ENCODE data around the gene TTC34.
"Not testable (repeated sequence)": the region's sequence is repeated elsewhere in the genome, so short reads cannot be mapped to it uniquely, and the experiment has no call there.

DNA sequence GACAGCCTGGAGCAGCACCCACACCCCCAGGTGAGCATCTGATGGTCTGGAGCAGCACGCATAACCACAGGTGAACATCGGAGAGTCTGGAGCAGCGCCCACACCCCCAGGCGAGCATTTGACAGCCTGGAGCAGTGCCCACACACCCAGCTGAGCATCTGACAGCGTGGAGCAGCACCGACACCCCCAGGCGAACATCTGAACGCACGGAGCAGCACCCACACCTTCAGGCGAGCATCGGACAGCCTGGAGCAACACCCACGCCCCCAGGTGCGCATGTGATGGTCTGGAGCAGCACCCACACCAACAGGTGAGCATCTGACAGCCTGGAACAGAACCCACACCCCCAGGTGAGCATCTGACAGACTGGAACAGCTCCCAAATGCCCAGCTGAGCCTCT is 49.6 kb downstream of the TTC34 start:
- TF ChIP-seq, protein P1, sequence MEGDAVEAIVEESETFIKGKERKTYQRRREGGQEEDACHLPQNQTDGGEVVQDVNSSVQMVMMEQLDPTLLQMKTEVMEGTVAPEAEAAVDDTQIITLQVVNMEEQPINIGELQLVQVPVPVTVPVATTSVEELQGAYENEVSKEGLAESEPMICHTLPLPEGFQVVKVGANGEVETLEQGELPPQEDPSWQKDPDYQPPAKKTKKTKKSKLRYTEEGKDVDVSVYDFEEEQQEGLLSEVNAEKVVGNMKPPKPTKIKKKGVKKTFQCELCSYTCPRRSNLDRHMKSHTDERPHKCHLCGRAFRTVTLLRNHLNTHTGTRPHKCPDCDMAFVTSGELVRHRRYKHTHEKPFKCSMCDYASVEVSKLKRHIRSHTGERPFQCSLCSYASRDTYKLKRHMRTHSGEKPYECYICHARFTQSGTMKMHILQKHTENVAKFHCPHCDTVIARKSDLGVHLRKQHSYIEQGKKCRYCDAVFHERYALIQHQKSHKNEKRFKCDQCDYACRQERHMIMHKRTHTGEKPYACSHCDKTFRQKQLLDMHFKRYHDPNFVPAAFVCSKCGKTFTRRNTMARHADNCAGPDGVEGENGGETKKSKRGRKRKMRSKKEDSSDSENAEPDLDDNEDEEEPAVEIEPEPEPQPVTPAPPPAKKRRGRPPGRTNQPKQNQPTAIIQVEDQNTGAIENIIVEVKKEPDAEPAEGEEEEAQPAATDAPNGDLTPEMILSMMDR (IDR thresholded peaks at IDR 0.05) = not testable (repeated sequence)
- TF ChIP-seq POLR2A (IDR thresholded peaks at IDR 0.05) = not testable (repeated sequence)
